Measurements from ENCODE around the gene FILIP1L.

FILIP1L gene

GRCh38 chr3:100113723-100114412 lies 433 bp downstream of the FILIP1L start:
- DNase-seq (ENCODE audit: extremely low read depth, low read depth), result no peak
- TF ChIP-seq, protein P1, sequence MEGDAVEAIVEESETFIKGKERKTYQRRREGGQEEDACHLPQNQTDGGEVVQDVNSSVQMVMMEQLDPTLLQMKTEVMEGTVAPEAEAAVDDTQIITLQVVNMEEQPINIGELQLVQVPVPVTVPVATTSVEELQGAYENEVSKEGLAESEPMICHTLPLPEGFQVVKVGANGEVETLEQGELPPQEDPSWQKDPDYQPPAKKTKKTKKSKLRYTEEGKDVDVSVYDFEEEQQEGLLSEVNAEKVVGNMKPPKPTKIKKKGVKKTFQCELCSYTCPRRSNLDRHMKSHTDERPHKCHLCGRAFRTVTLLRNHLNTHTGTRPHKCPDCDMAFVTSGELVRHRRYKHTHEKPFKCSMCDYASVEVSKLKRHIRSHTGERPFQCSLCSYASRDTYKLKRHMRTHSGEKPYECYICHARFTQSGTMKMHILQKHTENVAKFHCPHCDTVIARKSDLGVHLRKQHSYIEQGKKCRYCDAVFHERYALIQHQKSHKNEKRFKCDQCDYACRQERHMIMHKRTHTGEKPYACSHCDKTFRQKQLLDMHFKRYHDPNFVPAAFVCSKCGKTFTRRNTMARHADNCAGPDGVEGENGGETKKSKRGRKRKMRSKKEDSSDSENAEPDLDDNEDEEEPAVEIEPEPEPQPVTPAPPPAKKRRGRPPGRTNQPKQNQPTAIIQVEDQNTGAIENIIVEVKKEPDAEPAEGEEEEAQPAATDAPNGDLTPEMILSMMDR (IDR thresholded peaks at IDR 0.05; ENCODE audit: low read depth, low read length), result no peak

- DNase-seq (ENCODE audit: extremely low read depth, low read depth), result no peak
Measured at GRCh38 chr3:100111728-100112127, 2.6 kb downstream of the FILIP1L start.

DNA sequence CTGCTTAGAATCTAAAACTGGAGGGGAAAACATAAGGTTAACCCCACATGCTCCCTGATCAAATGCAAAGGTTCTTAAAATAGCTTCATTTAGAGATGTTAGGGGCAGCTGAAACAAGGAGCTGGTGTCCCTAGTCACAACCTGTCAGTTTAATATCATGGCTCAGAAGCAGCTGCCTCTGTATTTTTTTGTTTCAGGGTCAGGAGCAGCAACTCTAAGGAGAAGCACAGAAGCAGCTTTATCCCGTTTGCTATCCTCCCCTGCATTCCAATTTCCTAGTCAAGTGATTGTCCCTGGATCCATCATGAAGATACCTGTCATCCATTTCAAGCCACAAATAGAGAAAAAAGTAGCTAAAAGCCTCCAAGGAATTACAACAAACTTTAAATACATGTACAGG lies 4.1 kb downstream of the FILIP1L start:
- no peak for DNase-seq (ENCODE audit: extremely low read depth, low read depth)
- TF ChIP-seq, protein P1 (IDR thresholded peaks at IDR 0.05; ENCODE audit: low read depth, low read length), result no peak

More at GRCh38 chr3:100111728-100112127, 2.6 kb downstream of the FILIP1L start:
- TF ChIP-seq, protein P1 (IDR thresholded peaks at IDR 0.05; ENCODE audit: low read depth, low read length), result no peak

- DNase-seq (ENCODE audit: extremely low read depth, low read depth), result no peak
- TF ChIP-seq, protein P1 (IDR thresholded peaks at IDR 0.05; ENCODE audit: low read depth, low read length), result no peak
Measured at GRCh38 chr3:100108464-100109079, 5.7 kb downstream of the FILIP1L start.

GRCh38 chr3:100107221-100107814 lies 7.0 kb downstream of the FILIP1L start:
- TF ChIP-seq, protein P1 (IDR thresholded peaks at IDR 0.05; ENCODE audit: low read depth, low read length), result no peak
- no peak for DNase-seq (ENCODE audit: extremely low read depth, low read depth)

DNA sequence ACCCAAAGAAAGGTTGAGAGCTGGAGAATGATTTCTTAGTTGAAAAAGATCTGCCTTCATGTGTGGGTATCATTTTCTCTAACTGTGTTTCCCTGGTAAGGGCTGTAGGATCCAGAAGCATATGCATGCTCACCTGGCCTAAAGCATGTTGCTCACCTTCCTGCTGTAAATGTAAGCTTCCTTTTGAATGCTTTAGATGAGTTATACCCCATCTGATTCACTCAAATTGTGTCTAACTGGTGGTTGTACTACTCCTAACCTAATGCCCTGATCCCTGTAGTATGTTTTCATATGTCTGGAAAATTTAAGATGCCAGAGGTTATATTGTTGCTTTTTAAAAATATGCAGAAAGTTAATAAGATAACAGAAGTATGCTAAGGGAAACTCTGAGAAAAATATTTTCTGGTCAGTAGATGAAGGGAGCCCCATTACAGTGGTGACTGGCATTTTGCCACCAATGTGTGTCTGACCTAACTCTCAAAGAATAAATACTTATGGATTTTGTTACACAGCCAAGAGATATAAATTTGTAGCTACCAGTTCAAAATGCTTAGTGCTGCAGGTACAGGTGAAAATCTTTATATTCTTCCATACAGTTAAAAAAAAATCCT lies 7.7 kb downstream of the FILIP1L start:
- TF ChIP-seq, protein P1 (IDR thresholded peaks at IDR 0.05; ENCODE audit: low read depth, low read length), result no peak
- no peak for DNase-seq (ENCODE audit: extremely low read depth, low read depth)

DNA sequence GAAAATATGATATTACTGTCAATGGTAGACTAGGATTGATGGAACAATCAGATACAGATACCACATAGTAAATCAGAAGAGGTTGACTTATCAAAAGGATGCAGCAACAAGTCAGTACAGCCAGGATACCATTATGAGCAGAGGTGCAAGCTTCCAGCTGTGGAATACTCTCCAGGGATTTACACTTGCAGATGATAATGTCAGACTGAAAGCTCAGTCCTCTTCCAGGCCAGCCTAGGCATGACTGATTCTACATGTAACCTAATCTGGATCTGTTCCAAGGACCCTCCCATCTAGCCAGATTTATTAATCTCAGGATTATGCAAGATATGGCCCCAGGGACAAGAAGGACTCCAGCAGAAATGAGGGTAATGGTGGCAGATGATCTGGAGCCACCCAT lies 8.2 kb downstream of the FILIP1L start:
- TF ChIP-seq, protein P1 (IDR thresholded peaks at IDR 0.05; ENCODE audit: low read depth, low read length), result no peak

More for the DNA sequence above, 8.2 kb downstream of the FILIP1L start:
- no peak for DNase-seq (ENCODE audit: extremely low read depth, low read depth)
